NCI-H1417 treated with DMSO at 0.1 percent for 48 hours (cell line): ENCODE data around the gene ERC1.

Source experiments
- DNase-seq: peaks from one replicate; lab custom pipeline; 2025; lab: John Stamatoyannopoulos, UW

Gene ERC1

GRCh38 chr12:1517734-1518525, 526.9 kb downstream of the ERC1 start:
- DNase-seq, result no peak

DNA sequence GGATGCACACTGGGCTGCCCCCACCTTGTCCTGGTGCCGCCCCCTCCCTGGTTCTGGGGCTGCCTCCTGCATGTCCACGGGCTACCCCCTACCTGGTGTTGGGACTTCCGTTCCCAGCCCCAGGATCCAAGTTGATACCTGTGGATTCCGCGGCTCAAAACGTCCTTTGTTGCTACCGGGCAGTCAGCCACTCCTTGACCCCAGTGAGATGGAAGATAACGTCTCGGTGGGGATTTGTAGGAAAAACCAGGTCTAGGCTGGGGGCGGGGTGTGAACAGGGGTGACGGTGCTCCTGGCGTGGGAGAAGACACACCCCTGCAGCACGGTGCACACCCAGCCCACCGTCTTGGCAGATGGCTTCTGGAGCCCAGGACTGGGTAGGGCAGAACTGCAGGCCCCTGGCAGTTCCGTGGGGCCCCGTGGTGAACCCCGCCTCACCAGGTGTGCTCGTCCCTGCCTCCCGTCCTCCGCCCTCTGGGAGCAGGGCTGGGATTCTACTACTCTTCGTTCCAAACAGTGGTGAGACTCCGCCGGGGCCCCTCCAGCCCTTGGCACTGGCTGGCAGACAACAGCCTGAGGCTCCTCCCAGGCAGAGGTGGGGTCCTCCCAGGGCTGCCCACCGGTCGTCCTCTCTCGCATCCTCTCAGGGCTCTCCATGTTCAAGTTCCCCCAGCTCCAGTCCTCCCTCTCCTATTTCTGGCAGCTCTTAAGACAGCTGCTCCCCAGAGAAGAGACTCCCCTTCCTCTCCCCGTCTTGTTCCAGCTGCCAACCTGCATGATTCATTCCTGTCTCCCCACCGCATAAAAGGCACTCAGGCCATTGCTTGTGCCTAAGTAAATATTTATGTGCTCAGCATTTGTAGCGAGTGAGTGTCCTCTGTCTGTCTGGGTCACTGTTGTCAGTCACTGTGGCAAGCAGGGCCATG, 527.8 kb downstream of the ERC1 start:
- peak; percentile 10 for DNase-seq

DNA sequence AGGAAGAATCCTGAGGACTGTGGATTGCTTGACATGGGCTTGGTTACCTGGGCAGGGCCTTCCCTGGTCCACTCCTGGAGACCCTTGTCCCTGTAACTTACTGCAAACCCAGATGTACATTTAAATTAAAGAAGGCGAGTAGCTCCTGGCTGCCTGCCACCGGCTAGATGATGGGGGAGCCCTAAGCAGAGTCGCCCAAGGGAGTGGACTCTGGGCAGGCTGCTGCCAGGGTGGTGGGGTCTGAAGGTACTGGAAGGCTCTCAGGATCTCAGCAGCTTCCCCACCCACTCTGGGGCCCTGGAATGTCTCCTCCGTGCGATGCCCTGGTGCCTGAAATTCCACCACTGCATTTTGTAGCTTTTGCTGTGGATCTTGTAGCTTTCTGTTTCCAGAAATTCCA, 528.6 kb downstream of the ERC1 start:
- no peak for DNase-seq

DNA sequence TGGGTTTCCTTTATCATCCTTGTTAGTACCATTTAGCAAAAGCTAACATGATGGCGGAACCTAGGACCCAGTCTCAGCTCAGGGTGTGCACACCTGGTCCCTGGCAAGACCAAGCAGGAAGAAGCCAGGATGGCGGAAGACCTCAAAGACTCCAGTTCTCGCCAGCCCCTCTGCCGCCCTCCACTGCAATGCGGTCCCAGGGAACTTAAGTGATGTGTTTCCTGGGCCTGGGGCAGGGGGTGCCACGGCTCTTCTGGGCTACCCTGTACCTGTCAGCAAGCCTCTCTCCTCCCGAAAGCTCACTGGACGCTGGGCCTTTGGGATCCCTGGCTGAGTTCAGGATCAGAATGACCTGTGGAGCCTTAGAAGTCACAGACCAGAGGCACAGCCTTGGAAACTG, 532.0 kb downstream of the ERC1 start:
- no peak for DNase-seq

DNA sequence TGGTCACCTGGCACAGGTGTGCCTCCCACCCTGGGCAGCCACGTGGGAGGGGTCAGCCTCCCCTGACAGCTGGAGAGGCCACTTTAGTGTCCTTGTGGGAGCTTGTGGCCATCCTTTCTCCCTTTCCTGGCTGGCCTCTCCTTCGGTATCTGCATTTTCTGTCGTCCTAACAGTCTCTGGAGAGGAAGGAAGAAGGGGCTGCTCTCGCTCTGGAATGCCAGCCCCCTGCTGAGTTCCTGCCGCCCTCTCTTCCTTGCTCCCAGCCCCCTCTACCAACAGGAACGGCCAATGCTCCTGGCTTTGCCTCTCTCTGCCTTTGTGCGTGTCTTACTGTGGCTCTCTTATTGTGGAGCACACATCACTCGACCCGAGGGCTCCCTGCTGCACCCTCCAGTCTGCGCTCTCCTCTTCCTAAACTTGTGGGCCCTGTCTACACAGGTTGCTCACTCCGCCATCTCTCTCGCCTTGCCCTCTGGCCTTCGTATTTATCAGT, 532.6 kb downstream of the ERC1 start:
- DNase-seq, result no peak

- DNase-seq, result no peak
These were observed 534.8 kb downstream of the ERC1 start for GRCh38 chr12:1525858-1526257.

DNA sequence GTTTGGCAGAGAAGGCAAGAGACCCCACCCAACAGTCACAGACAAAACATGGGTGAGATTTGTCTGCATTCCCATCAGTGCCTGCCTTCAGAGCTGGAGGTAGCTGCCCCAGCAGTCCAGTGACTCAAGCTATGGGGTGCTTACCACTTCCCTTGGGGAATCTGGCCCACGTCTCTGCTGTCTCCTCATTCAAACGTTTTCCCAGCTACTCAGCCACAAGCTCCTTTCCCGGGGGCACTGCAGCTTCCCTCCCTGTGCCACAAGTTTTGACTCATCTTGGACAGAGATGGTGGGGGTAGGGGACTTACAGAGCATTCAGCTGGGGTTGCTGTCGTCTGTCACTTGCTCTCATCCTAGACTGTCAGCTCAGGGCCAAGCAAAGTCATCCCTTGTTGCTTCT, 536.8 kb downstream of the ERC1 start:
- DNase-seq, result no peak

GRCh38 chr12:1528791-1529190, 537.8 kb downstream of the ERC1 start:
- no peak for DNase-seq

GRCh38 chr12:1529228-1529861, 538.3 kb downstream of the ERC1 start:
- no peak for DNase-seq

DNA sequence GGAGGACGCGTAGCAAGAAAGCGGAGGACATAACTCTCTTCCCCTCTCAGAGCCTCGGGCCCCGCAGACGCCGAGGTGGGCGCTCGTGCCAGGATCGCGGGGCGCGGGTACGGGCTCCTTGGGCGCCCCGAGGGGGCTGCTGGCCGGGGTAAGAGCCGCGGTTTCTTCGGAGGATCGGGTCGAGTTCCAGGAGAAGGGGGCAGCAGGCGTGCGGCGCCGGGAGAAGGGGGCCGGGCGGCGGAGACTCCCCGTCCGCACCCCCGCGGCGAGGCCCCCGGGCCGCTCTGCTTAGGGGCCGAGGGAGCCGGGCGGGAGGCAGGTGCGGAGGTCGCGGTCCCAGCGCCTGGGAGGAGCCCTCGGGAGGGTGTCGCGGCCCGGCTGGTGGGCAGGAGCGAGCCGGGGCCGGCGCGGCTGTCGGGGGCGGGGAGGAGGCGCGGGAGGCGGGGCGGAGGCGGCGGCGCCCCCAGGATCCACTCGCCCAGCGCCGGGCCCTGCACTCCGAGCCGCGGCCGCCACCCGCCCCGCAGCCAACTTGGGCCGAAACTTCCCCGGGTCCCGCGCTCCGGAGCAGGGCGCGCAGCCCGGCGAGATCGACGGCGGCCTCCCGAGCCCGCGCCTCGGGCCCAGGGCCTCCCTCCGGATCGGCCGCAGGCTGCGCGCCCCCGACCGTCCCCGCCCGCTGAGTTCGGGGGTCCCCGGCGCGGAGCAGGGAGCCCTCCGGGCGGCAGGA, 539.0 kb downstream of the ERC1 start:
- no peak for DNase-seq

- no peak for DNase-seq
These were observed 539.6 kb downstream of the ERC1 start for GRCh38 chr12:1530592-1531152.

- DNase-seq, result no peak
These were observed 540.2 kb downstream of the ERC1 start for GRCh38 chr12:1531153-1531653.

GRCh38 chr12:1531654-1532374, 540.8 kb downstream of the ERC1 start:
- no peak for DNase-seq

GRCh38 chr12:1532375-1533165, 541.5 kb downstream of the ERC1 start:
- no peak for DNase-seq

GRCh38 chr12:1533205-1533601, 542.2 kb downstream of the ERC1 start:
- no peak for DNase-seq

- DNase-seq, result no peak
These were observed 542.7 kb downstream of the ERC1 start for GRCh38 chr12:1533602-1534304.

- DNase-seq, result no peak
These were observed 543.7 kb downstream of the ERC1 start for GRCh38 chr12:1534748-1535147.

- no peak for DNase-seq
These were observed 545.8 kb downstream of the ERC1 start for GRCh38 chr12:1536817-1537216.

DNA sequence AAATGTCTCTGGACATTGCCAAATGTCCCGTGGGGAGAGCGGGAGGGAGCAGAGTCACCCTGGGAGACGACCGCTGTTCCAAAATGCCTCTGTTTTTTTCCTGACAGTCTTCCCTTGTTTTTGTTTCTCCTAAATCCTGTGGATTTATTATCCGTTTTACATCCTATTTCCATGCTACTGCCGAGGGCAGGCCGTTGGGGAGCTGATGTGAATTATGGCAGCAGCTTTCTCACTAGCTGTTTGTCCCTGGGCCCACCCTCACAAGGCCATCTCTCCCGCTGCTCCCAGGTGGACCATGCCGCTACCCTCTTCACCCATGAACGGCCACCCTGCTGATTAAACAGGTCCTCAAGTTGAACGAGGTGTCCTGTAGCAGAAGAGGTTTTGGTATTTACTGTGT, 548.1 kb downstream of the ERC1 start:
- DNase-seq, result no peak
